Kidney (tissue), 14 donors: ENCODE results near the gene DNAH17. TPM values are rescaled to one million over a fixed set of nuclear protein-coding genes. Genes with fewer than 3 reads are reported as not detected.

ENCODE experiments used
- DNase-seq, 5 donors: peaks; one replicate each; pipeline ENCODE4 v3.0.0-alpha.2; 2013 to 2020
- FAIRE-seq: peaks from 2 replicates; lab custom pipeline; 2012; peaks lifted over from hg19 to GRCh38; lab: Jason Lieb, UNC
- H3K27ac ChIP-seq, 2 donors: one replicate each; pipeline ENCODE4 v1.7.0; 2013; ENCODE audit warnings: low read depth in 2 of 2, low read length in 2 of 2, inconsistent platforms in 1 of 2
- H3K27me3 ChIP-seq: one replicate; pipeline ENCODE4 v1.7.1; 2013; ENCODE audit warnings: low read length, inconsistent platforms; ENCODE audit not compliant: control insufficient read depth, insufficient read depth
- H3K36me3 ChIP-seq, 3 donors: one replicate each; pipeline versions ENCODE4 v1.7.0 to v1.7.1; 2013; ENCODE audit warnings: low read length in 3 of 3, control low read depth in 1 of 3, inconsistent platforms in 1 of 3; ENCODE audit not compliant: insufficient read depth in 3 of 3, control insufficient read depth in 2 of 3
- H3K4me1 ChIP-seq, 3 donors: one replicate each; pipeline versions ENCODE4 v1.7.0 to v1.7.1; 2013; ENCODE audit warnings: low read length in 3 of 3, inconsistent platforms in 1 of 3, low read depth in 1 of 3; ENCODE audit not compliant: control insufficient read depth in 2 of 3, insufficient read depth in 2 of 3
- H3K4me3 ChIP-seq, 3 donors: one replicate each; pipeline versions ENCODE4 v1.7.0 to v1.8.1; 2013; ENCODE audit warnings: low read length in 3 of 3, control low read depth in 1 of 3, inconsistent platforms in 1 of 3
- H3K9ac ChIP-seq, 3 donors: one replicate each; pipeline versions ENCODE4 v1.7.0 to v1.7.1; 2013; ENCODE audit warnings: low read length in 3 of 3, control low read depth in 1 of 3, inconsistent platforms in 1 of 3
- H3K9me3 ChIP-seq, 3 donors: one replicate each; pipeline versions ENCODE4 v1.7.0 to v1.7.1; 2013; ENCODE audit warnings: low read length in 3 of 3, control low read depth in 1 of 3, inconsistent platforms in 1 of 3; ENCODE audit not compliant: control insufficient read depth in 2 of 3, insufficient read depth in 1 of 3
- intact Hi-C: fragments of 100-400 bp; cut with DNase I; formaldehyde crosslinking; loops from one replicate; pipeline ENCODE4 v1.11.1; 2022
- polyA plus RNA-seq: library from polyadenylated mRNA; stranded (reverse); fragments of 350-450 nt; fragmentation: Illumina TruSeq; extraction: RNeasy Lipid Tissue Mini Kit (QIAGEN cat#74804); gene quantifications from one replicate; pipeline ENCODE4 v1.2.3, GENCODE V29; 2014; ENCODE audit warnings: low read depth, low replicate concordance; ENCODE audit not compliant: insufficient read depth
- total RNA-seq: library from RNA; stranded (reverse); fragmentation: NEBNext Ultra II Directional; extraction: Animal tissue kit (Norgen Biotek cat#: 25700); gene quantifications from one replicate; pipeline ENCODE4 v1.2.1, GENCODE V29; 2021
- TF ChIP-seq, protein P1 (sequence below): IDR thresholded peaks from 3 replicates; pipeline ENCODE4 v1.5.1; 2012; ENCODE audit warnings: mild to moderate bottlenecking, moderate library complexity, borderline replicate concordance; ENCODE audit not compliant: insufficient read depth; ENCODE audit errors: extremely low read depth
- donor health status: control.
- donor health status: control.
- donor health status: control.
- donor health status: control.
- donor health status: control.
- donor health status: DM: yes; HTN: yes; CAD: no.
- donor health status: Normal renal cell carcinoma (clear cell type).

DNAH17 gene
- total and polyA plus RNA-seq, 2 donors from 2014 or later = 0.09 to 0.17 TPM

DNA sequence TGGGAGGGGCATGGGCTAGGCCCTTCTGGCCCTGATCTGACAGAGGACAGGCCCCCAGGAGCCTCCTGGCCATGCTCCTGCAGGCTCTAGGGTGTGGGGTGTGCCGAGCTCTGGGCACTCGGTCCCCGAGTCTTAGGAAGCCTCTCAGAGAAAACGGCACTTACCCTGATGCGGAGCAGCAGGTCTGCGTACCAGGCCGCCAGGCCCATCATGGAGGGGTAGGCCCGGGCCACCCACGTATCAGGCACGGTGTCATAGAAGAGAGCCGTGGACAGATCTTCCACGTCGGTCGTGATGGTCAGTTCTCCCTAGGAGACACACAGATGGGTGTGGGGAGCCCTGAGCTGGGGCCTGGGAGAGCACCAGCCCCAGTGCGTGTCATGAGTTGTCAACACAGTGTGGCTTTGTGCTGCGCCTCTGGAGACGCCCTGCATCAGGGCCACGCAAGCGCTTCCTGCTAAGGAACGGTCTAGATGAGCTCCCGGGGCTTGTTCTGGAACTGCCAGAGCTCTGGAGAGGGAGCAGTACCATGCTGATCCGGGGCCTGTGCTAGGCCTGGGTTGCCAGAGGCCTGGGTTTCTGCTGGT lies 150.8 kb downstream of the DNAH17 start:
- H3K27me3 ChIP-seq = no peaks in the 10 kb centered on the region
- no peak overlapping the region for H3K9ac ChIP-seq
- no peak overlapping the region for H3K4me3 ChIP-seq
- intact Hi-C loops = no loop called here
- no peak overlapping the region for H3K27ac ChIP-seq
- H3K9me3 ChIP-seq = no peaks in the 10 kb centered on the region
- H3K36me3 ChIP-seq = peaks cover 0 to 29% (median 14%) of the 10 kb centered on the region in 3 donors
- TF ChIP-seq, protein P1, sequence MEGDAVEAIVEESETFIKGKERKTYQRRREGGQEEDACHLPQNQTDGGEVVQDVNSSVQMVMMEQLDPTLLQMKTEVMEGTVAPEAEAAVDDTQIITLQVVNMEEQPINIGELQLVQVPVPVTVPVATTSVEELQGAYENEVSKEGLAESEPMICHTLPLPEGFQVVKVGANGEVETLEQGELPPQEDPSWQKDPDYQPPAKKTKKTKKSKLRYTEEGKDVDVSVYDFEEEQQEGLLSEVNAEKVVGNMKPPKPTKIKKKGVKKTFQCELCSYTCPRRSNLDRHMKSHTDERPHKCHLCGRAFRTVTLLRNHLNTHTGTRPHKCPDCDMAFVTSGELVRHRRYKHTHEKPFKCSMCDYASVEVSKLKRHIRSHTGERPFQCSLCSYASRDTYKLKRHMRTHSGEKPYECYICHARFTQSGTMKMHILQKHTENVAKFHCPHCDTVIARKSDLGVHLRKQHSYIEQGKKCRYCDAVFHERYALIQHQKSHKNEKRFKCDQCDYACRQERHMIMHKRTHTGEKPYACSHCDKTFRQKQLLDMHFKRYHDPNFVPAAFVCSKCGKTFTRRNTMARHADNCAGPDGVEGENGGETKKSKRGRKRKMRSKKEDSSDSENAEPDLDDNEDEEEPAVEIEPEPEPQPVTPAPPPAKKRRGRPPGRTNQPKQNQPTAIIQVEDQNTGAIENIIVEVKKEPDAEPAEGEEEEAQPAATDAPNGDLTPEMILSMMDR = no peak
- H3K4me1 ChIP-seq = no peaks in the 10 kb centered on the region
- FAIRE-seq (no peak), DNase-seq (peak in 1 of 5 donors; percentile 64)

DNA sequence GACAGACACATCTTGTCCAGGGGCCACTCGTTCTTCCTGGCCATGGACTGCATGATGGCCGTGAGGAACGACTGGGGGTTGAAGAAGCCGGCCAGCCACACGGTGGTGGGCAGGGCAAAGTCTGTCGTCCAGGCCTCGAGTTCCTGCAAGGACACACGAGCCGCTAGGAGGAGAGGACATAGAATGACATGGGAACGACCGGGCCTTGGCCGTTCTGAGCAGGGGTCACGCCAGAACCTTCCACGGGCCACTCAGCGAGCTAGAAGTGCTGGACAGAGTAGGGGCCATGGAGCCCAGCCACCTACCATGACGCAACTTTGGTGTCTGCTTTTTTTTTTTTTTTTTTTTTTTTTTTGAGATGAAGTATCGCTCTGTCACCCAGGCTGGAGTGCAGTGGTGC lies 151.8 kb downstream of the DNAH17 start:
- no peak overlapping the region for H3K4me3 ChIP-seq
- no peak for FAIRE-seq
- intact Hi-C loops = no loop called here

DNA sequence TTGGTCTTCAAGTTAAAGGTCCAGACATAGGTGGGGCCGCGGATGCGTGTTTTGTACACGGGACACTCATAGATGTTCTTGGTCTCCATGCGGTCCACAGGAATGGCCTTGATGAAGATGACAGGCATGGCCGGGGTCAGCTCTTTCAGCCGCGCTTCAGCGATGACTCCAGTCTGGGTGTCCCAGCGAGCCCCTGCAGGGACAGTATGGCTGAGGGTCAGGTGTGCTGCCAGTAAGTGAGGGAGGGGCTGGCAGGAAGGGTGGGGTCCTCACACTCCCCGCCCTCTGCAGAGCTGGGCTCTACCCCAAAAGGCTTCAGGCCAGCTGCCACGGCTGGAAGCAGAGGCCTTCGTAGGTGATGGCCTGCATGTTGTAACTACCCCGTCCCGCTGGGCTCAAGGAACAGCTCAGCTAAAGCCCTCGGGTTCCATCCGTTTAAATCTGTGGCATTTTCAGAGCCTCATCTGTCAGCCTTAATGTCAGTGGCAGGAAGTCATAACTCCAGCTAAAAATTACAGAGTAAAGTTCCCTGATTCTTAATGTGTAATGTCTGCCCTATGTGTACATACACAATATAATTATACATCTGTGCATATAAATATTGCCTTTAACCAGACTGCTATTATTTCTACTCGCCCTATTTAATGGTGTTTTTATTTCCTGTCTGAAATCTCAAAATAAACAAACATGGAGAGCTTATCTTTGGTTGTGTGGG lies 153.1 kb downstream of the DNAH17 start:
- TF ChIP-seq, protein P1 = no peak
- Histone ChIP-seq H3K9me3 (no peaks in the 10 kb centered on the region), H3K36me3 (peaks cover 0 to 36% (median 20%) of the 10 kb centered on the region in 3 donors), H3K27me3 (no peaks in the 10 kb centered on the region), H3K9ac (no peak overlapping the region), H3K4me3 (no peak overlapping the region), H3K4me1 (peaks cover 0 to 7% (median 0%) of the 10 kb centered on the region in 3 donors), H3K27ac (no peak overlapping the region)
- FAIRE-seq (no peak), DNase-seq (no peak)
- intact Hi-C loops = loop anchor here (5.0 kb wide), 1 partner anchor 132 kb away; no protein-coding TSS in a partner anchor

More for the DNA sequence above, 151.8 kb downstream of the DNAH17 start:
- peak in 1 of 5 donors; percentile 64 for DNase-seq
- Histone ChIP-seq H3K4me1 (no peaks in the 10 kb centered on the region), H3K9me3 (no peaks in the 10 kb centered on the region), H3K9ac (no peak overlapping the region), H3K27ac (no peak overlapping the region), H3K27me3 (no peaks in the 10 kb centered on the region), H3K36me3 (peaks cover 0 to 32% (median 14%) of the 10 kb centered on the region in 3 donors)
- TF ChIP-seq, protein P1 = no peak
